Rectal smooth muscle tissue (tissue), 1 donor: ENCODE results near the gene NME3.
"Not testable (repeated sequence)": the region's sequence is repeated elsewhere in the genome, so short reads cannot be mapped to it uniquely, and the experiment has no call there.

Experiments
- H3K27ac ChIP-seq: one replicate; pipeline ENCODE4 v1.7.0; 2013; ENCODE audit warnings: low read depth, low read length, inconsistent platforms
- H3K27me3 ChIP-seq: one replicate; pipeline ENCODE4 v1.7.0; 2013; ENCODE audit warnings: low read length; ENCODE audit not compliant: control insufficient read depth, insufficient read depth
- H3K36me3 ChIP-seq: one replicate; pipeline ENCODE4 v1.7.0; 2013; ENCODE audit warnings: low read length; ENCODE audit not compliant: control insufficient read depth, insufficient read depth
- H3K4me1 ChIP-seq: one replicate; pipeline ENCODE4 v1.7.0; 2013; ENCODE audit warnings: low read length; ENCODE audit not compliant: control insufficient read depth, insufficient read depth
- H3K4me3 ChIP-seq: one replicate; pipeline ENCODE4 v1.7.0; 2013; ENCODE audit warnings: low read length
- H3K9ac ChIP-seq: one replicate; pipeline ENCODE4 v1.7.0; 2013; ENCODE audit warnings: low read length

Gene NME3

DNA sequence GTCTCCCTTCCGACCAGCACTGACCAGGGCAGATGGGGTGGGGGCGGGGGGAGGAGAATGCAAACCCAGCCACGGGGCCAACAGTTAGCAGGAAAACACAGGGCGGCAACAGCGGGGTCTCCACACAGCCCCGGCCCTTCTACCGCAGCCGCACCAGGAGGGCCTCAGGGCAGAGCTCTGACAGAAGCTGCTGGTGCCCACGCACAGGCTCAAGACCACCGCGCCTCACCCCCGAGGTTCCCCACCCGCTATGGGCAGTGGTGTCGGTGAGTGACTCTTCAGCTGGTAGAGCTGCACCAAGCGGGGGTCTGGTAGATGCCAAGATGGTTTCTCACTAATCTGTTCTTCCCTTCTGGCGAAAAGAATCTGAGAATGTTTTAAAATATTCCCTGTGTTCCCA, 39.2 kb upstream of the NME3 start:
- H3K4me1 ChIP-seq, result no peaks in the 10 kb centered on the region
- H3K36me3 ChIP-seq, result peaks cover 20% of the 10 kb centered on the region
- no peak overlapping the region for H3K9ac ChIP-seq
- no peak overlapping the region for H3K27ac ChIP-seq
- H3K4me3 ChIP-seq, result no peak overlapping the region
- no peaks in the 10 kb centered on the region for H3K27me3 ChIP-seq

DNA sequence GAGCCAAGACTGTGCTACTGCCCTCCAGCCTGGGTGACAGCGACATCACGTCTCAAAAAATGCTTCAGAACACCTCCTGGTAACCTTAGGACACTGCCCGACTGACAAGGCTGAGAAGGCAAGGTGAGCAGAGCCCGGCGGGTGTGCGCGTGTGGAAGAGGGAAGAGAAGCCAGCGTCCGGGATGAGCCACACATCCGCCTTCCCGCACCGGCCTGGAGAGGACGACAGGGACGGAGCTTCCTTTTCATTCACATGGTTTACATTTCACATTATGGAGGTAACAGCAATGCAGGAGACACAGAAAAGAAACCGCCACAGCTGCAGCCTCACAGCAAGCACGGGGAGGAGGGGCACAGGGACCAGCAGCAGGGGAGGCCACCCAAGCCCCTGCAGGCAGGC, 38.8 kb upstream of the NME3 start:
- Histone ChIP-seq H3K27me3 (no peaks in the 10 kb centered on the region), H3K4me3 (no peak overlapping the region), H3K9ac (no peak overlapping the region), H3K27ac (no peak overlapping the region), H3K36me3 (peaks cover 20% of the 10 kb centered on the region), H3K4me1 (no peaks in the 10 kb centered on the region)

DNA sequence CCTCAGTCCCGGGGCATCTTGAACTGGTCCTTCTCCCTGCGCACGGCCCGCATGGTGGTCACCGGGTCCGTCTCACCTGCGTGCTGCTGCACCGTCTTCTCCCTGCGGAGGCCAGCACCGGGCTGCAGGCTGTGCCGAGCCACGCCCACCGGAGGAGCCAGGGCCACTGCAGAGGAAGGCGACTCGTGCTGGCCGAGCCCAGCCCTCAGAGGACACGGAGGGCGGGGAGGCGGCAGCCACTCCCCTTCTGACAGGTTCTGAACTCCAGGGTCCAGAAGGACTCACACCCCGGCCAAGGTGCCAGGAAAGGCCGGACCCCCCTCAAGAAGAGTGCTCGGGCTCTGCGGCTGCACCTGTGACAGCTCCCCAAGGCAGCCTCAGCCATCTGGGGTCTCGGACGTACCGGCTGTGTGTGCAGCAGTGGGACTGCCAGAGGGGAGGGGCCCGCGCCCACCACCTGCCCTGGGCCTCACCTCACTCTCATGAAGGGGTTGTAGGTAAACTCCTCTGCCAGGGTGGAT, 38.0 kb upstream of the NME3 start:
- Histone ChIP-seq H3K9ac (no peak overlapping the region), H3K4me1 (no peaks in the 10 kb centered on the region), H3K36me3 (peaks cover 20% of the 10 kb centered on the region), H3K4me3 (no peak overlapping the region), H3K27me3 (no peaks in the 10 kb centered on the region), H3K27ac (no peak overlapping the region)

DNA sequence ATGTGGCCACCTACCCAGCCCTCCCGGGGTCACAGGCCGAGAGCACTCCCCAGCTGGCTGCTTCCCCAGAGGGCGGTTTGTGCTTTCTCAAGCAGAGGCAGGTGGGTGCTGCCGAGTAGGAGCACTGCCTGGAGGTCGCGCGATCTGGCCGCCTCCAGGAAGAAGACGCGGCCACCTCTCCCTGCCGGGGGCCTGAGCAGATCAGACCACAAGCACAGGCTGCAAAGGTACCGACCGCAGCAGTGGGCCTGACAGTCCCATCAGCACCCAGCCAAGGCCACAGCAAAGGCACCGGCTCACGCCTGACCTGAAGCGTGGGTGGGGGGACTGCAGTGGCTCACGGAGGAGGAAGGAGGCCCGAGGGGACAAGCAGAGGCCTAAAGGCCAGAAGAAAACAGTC, 37.3 kb upstream of the NME3 start:
- H3K36me3 ChIP-seq, result peaks cover 20% of the 10 kb centered on the region

DNA sequence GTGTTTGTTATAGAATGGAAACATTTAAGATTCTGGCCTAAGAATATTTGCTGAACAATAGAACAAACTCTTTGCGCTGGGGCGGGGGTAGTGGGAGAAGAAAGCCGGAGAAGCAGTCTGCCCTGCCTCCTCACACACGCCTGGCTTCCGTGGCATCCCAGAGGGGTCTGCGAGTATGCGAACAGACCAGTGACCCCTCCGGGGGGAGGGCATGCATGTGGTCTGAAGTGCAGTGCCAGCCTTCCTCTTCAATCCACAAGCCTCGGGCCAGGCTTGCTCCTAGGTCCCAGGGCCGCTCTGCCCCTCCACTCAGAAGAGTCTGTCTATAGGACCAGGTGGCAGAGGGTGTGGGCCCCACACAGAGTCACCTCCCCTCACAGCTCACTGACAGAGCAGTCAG, 36.3 kb upstream of the NME3 start:
- no peak overlapping the region for H3K27ac ChIP-seq
- no peaks in the 10 kb centered on the region for H3K4me1 ChIP-seq
- H3K9ac ChIP-seq, result no peak overlapping the region
- peaks cover 20% of the 10 kb centered on the region for H3K36me3 ChIP-seq
- no peak overlapping the region for H3K4me3 ChIP-seq
- H3K27me3 ChIP-seq, result no peaks in the 10 kb centered on the region

More for the DNA sequence above, 37.3 kb upstream of the NME3 start:
- no peak overlapping the region for H3K27ac ChIP-seq
- no peaks in the 10 kb centered on the region for H3K4me1 ChIP-seq
- H3K4me3 ChIP-seq, result no peak overlapping the region
- H3K9ac ChIP-seq, result no peak overlapping the region
- H3K27me3 ChIP-seq, result no peaks in the 10 kb centered on the region

DNA sequence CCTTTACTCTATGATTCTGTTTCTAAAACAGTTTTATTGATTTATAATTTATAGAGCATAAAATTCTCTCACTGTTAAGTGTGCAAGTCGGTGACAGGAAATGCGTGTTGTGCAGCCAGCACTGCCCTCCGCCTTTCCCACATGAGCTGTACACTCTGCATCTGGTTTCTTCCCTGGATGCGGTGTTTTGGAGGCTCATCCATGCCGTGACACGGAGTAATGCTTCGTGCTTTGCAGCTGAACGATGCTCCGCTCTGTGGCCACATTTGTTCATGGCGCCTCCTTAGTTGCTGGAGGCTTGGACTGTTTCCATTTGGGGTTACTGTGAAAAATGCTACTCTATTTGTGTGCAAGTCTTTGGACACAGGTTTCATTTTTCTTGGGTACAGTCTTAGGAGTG, 29.4 kb upstream of the NME3 start:
- no peaks in the 10 kb centered on the region for H3K4me1 ChIP-seq
- no peaks in the 10 kb centered on the region for H3K36me3 ChIP-seq
- no peaks in the 10 kb centered on the region for H3K27me3 ChIP-seq
- H3K4me3 ChIP-seq, result no peak overlapping the region
- H3K9ac ChIP-seq, result no peak overlapping the region
- H3K27ac ChIP-seq, result no peak overlapping the region

DNA sequence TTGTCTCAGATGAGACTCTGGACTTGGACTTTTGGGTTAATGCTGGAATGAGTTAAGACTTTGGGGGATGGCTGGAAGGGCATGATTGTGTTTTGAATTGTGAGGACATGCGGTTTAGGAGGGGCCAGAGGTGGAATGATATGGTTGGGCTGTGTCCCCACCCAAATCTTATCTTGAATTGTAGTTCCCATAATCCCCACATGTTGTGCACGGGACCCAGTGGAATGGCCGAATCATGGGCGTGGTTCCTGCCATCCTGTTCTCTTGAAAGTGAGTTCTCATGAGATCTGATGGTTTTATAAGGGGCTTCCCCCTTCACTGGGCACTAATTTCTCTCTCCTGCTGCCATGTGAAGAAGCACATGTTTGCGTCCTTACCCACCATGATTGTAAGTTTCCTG, 27.9 kb upstream of the NME3 start:
- H3K27ac ChIP-seq, H3K4me3 ChIP-seq, H3K9ac ChIP-seq, H3K4me1 ChIP-seq, H3K36me3 ChIP-seq, H3K27me3 ChIP-seq: not testable (repeated sequence)

DNA sequence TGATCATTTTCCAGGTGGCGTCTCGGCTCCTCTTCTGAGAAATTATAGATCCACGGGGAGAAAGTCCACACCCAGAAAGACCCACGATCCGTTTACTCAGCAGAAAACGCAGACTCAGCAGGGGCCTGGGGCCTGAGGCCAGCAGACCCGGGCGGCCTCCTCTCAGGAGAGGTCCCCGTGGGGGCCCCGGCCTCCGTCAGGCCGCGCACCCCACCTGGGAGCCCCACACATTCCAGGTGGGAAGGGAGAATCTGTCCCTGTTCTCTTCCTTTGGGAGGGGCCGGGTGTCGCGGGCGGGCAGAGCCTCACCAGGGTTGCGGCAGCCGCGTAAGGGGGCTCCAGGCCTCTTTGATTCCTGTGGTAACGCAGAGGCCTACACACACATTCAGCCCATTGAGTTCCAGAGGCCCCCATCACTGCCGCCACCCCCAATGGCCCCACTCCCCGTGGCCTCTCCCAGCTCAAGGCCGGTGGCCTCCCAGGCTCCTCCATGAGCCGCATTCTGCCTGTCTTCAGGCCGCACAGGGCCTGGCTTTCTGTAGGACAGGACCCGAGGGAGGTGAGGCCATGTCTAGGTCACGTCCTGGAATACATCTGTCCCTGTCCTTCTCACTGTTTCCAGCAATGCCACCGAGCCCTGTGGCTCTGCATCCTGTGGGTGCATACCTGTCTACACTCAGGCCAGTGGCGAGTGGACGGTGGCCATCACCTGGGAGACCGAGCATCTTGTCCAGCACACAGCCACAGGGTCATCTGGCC, 23.7 kb upstream of the NME3 start:
- no peak overlapping the region for H3K4me3 ChIP-seq
- H3K9ac ChIP-seq, result no peak overlapping the region
- no peak overlapping the region for H3K27ac ChIP-seq
- H3K27me3 ChIP-seq, result no peaks in the 10 kb centered on the region
- no peaks in the 10 kb centered on the region for H3K4me1 ChIP-seq
- H3K36me3 ChIP-seq, result no peaks in the 10 kb centered on the region

DNA sequence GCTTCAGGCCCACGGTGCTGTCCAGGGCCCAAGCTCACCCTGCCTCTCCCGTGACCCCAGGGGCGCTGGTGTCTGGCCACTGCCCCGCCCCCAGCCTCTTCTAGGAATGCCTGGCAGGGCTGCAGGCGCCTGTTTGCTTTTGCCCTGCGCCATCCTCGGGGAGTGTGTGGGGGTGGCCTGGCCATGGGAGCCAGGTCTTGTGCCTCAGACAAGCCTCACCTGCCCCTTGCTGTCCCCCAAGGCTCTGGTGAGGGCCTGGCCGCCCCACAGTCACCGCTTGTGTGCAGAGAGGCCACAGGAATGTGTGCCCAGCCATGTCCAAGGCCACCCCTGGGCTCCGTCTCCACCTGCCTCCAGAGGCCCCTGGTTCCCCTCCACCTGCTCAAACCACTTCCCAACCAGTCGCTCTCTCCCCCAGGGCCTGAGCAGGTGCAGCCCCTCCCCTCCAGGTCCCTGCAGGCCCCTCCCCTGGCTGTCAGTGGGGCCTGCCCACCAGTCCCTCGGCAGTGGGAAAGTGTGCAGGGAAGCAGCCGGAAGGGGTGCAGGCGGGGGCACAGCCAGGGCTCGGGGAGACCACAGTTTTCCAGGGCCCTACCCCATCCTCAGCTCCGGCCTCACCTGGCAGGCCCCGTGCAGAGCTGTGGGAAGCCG, 23.0 kb upstream of the NME3 start:
- H3K4me3 ChIP-seq, result no peak overlapping the region
- H3K27me3 ChIP-seq, result no peaks in the 10 kb centered on the region
- H3K9ac ChIP-seq, result no peak overlapping the region
- no peaks in the 10 kb centered on the region for H3K36me3 ChIP-seq
- H3K27ac ChIP-seq, result no peak overlapping the region
- H3K4me1 ChIP-seq, result no peaks in the 10 kb centered on the region

DNA sequence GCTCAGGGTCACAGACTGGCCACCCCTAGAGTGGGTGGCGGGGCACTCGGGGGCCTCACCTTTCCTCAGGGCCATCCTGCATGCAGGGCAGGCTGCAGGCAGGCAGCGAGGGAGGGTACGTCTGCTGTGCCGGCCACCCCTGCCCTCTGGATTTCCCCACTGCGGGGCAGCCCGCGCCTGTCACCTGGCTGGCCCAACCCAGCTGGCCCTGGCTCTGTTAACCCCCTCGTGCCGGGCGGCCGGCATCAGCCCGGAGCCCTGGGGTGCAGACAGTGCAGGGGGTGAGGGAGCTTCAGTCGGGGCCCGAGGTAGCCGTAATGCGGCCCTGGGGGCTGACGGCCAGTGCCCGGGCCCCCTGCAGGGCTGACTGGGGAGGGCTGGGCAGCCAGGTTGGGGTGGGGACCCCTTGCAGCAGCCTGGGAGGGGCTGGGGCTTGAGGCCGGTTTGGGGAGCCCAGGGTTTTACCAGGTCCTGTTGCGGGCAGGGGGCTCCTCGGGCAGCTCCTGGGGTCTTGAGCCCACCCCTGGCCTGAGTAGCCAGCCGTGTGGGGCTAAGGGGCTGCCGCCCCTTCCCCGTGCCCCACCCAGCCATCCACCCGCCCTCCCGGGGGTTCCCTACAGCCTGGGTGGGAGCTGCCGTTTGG, 22.4 kb upstream of the NME3 start, which contains the start of gene IGFALS:
Gene IGFALS, minus strand, starts transcription at position 128 of the 643 bp plus-strand sequence. Its CDS starts 53 bp downstream, at position 75.
- no peak within 1 kb of the TSS for H3K9ac ChIP-seq
- no peaks in the 10 kb centered on the region for H3K27me3 ChIP-seq
- no peak within 1 kb of the TSS for H3K4me3 ChIP-seq
- H3K27ac ChIP-seq, result no peak within 1 kb of the TSS
- peaks cover 3% of the 10 kb centered on the region for H3K36me3 ChIP-seq
- H3K4me1 ChIP-seq, result no peaks in the 10 kb centered on the region

DNA sequence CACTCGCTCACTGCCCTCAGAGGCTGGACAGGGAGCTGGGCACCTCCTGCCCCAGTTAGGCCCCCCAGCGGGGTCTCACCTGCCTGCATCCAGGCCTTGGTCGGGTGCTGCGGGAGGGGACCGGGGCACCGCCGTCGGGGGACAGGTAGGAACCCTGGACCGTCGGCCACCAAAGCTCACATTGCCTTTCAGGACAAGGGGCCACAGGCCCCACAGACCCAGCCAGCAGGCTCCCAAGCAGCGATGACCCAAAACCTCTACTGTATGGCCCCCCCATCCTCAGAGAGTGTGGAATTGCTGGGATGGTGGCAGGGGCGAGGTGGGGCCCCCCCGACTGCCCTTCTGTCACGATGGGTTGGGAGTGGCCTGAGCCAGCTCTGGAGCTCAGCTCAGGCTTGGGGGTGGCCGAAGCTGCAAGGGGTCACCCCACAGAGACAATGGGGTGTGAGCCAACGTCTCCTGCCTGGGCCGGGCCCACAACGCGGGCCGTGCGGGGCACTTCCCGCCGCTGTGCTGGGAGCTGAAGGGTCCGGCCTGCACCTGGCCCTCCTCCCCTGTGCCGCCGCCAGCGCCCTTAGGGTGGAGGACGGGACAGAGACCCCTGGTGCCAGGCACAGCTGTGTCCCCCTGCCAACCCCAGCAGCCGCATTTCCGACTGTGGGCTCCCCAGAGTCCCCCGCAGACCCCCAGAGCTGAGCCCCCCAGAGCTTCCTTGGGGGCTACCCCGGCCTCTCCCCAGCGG, 21.7 kb upstream of the NME3 start:
- no peak overlapping the region for H3K9ac ChIP-seq
- H3K27me3 ChIP-seq, result no peaks in the 10 kb centered on the region
- peaks cover 4% of the 10 kb centered on the region for H3K36me3 ChIP-seq
- no peak overlapping the region for H3K4me3 ChIP-seq
- H3K4me1 ChIP-seq, result no peaks in the 10 kb centered on the region
- no peak overlapping the region for H3K27ac ChIP-seq
